ENCODE measurements around the gene TMEM72. TPM values are rescaled to one million over a fixed set of nuclear protein-coding genes. Genes with fewer than 3 reads are reported as not detected.

The TMEM72 gene
- total RNA-seq, 1 experiment from 2014 or later = not detected

GRCh38 chr10:44944354-44944753 is 33.2 kb downstream of the TMEM72 start:
- no peak overlapping the region for H2BK5ac ChIP-seq (ENCODE audit: insufficient read length, low read length)
- peaks cover 10% of the 10 kb centered on the region for H3K9me3 ChIP-seq (ENCODE audit: control insufficient read depth, low read depth, low read length)
- H3K27ac ChIP-seq (ENCODE audit: insufficient read length, low read depth, low read length) = no peak overlapping the region
- H3K9ac ChIP-seq (ENCODE audit: extremely low read depth, insufficient read length, low read length) = no peak overlapping the region
- H3K4me1 Mint-ChIP-seq = peaks cover 3 to 5% of the 10 kb centered on the region in 2 experiments
- no peaks in the 10 kb centered on the region for H3K4me1 ChIP-seq (ENCODE audit: insufficient read depth, low read length)
- H3K27ac Mint-ChIP-seq = no peak overlapping the region
- H3K79me1 ChIP-seq (ENCODE audit: insufficient read depth, low read depth, low read length, poor library complexity, severe bottlenecking) = no peaks in the 10 kb centered on the region
- DNase-seq = no peak
- H3K9me3 Mint-ChIP-seq = peaks cover 15 to 38% of the 10 kb centered on the region in 2 experiments
- H3T11ph ChIP-seq (ENCODE audit: low read length) = no peak overlapping the region
- H3K4me3 Mint-ChIP-seq = no peak overlapping the region
- no peak for TF ChIP-seq CTCF (conservative IDR thresholded peaks at IDR 0.05)
- peaks cover 4% of the 10 kb centered on the region for H3K27me3 Mint-ChIP-seq (ENCODE audit: low read depth)
- no peak overlapping the region for H2AFZ ChIP-seq (ENCODE audit: low read length)
- H2BK12ac ChIP-seq (ENCODE audit: insufficient read length, low read depth, low read length) = no peak overlapping the region
- H3K27me3 ChIP-seq (ENCODE audit: insufficient read depth, low read length) = no peaks in the 10 kb centered on the region
- H3K4ac ChIP-seq (ENCODE audit: low read depth, low read length) = no peak overlapping the region
- no peak overlapping the region for H4K91ac ChIP-seq (ENCODE audit: insufficient read length, low read depth, low read length)
- H4K8ac ChIP-seq (replicated peaks; ENCODE audit: insufficient read length, low read depth, low read length) = no peak overlapping the region
- no peak overlapping the region for H3K18ac ChIP-seq (ENCODE audit: insufficient read length, low read depth, low read length)
- no peak overlapping the region for H4K5ac ChIP-seq (ENCODE audit: insufficient read length, low read depth, low read length)
- no peak overlapping the region for H3K14ac ChIP-seq (ENCODE audit: insufficient read depth, low read length)
- H4K20me1 ChIP-seq (ENCODE audit: control insufficient read depth, insufficient read depth, insufficient read length) = no peaks in the 10 kb centered on the region
- no peak overlapping the region for H2BK120ac ChIP-seq (ENCODE audit: low read depth, low read length, poor library complexity, severe bottlenecking)
- H2BK20ac ChIP-seq (ENCODE audit: low read depth, low read length, poor library complexity, severe bottlenecking) = no peak overlapping the region
- no CpG with 5 or more reads among the region's 1 CpG for WGBS (ENCODE audit: extremely low coverage, insufficient read length, low lambda C conversion rate)
- H3K36me3 Mint-ChIP-seq (ENCODE audit: insufficient read depth in 1 of 3, low read depth in 3 of 3) = peaks cover 2 to 32% (median 10%) of the 10 kb centered on the region in 3 experiments; a peak in 5 of 7 replicates
- H2AK5ac ChIP-seq (ENCODE audit: insufficient read length, low read length) = no peak overlapping the region
- no peak overlapping the region for H2BK15ac ChIP-seq (ENCODE audit: low read depth, low read length)
- no peak overlapping the region for H3K23ac ChIP-seq (ENCODE audit: insufficient read length, low read depth, low read length)
- no peak overlapping the region for H3K56ac ChIP-seq (ENCODE audit: insufficient read length, low read depth, low read length)
- no peak overlapping the region for H3K4me2 ChIP-seq (ENCODE audit: insufficient read depth, insufficient read length, low read length)
- H3K23me2 ChIP-seq (ENCODE audit: insufficient read length, low read depth, low read length, poor library complexity, severe bottlenecking) = no peaks in the 10 kb centered on the region
- no peaks in the 10 kb centered on the region for H3K79me2 ChIP-seq (ENCODE audit: insufficient read depth, low read length)

Measured in H9 (cell line).